SU-DHL-6 (cell line): ENCODE results near the gene MATN3.

Source experiments
- CTCF ChIP-seq: fragments of 200-600 bp; sonication (generic); IDR thresholded peaks from one replicate; pipeline ENCODE4 v1.5.1; 2017; ENCODE audit warnings: antibody characterized with exemption, mild to moderate bottlenecking, low read length, moderate library complexity; ENCODE audit not compliant: insufficient read depth, poor library complexity, severe bottlenecking
- EZH2phosphoT487 ChIP-seq: fragments of 200-600 bp; sonication (generic), shearing (Covaris generic); conservative IDR thresholded peaks from 2 replicates; pipeline ENCODE4 v1.6.1; 2018; ENCODE audit warnings: mild to moderate bottlenecking, antibody characterized with exemption, low read length, moderate library complexity, mixed read lengths

- TF ChIP-seq CTCF (no peak), EZH2phosphoT487 (no peak)
These were observed 20.6 kb downstream of the MATN3 start for GRCh38 chr2:19991895-19992294.
